Sigmoid colon (tissue), 4 donors: ENCODE data around the gene SCUBE3.

ENCODE experiments used
- EP300 ChIP-seq, 4 donors: sonication (generic); formaldehyde crosslinking; IDR thresholded peaks; one replicate each; pipeline ENCODE4 v1.6.1; 2017; ENCODE audit warnings: antibody characterized with exemption in 4 of 4
- POLR2AphosphoS5 ChIP-seq, 4 donors: sonication (generic); formaldehyde crosslinking; IDR thresholded peaks; one replicate each; pipeline ENCODE4 v1.6.1; 2017; ENCODE audit warnings: antibody characterized with exemption in 4 of 4
- TF ChIP-seq, protein P1 (sequence below), 4 experiments: fragments of 450-650 bp in 3 of 4; fragments of 200-600 bp in 1 of 4; IDR thresholded peaks; one replicate each; pipeline ENCODE4 v1.5.1; 2016 to 2019; ENCODE audit warnings: antibody characterized with exemption in 4 of 4, mild to moderate bottlenecking in 3 of 4, moderate library complexity in 2 of 4

DNA sequence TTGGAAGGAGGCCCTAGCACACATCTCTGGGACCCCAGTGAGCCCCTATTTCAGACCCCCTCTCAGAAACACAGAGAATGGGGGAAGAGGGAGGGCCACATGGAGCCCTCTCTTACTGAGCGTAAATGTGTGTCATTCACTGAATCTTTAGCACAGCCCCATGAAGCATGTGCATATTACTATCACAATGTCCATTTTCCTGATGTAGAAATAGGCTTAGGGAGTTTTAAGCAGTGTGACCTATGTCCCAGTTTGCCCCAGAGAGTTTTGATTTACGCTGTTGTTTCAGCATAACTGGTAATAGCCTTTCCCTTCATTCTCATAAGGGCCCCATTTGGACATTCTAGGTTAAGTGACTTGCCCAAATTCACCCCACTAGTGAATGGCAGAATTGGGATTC lies 47.6 kb upstream of the SCUBE3 start:
- TF ChIP-seq, protein P1, sequence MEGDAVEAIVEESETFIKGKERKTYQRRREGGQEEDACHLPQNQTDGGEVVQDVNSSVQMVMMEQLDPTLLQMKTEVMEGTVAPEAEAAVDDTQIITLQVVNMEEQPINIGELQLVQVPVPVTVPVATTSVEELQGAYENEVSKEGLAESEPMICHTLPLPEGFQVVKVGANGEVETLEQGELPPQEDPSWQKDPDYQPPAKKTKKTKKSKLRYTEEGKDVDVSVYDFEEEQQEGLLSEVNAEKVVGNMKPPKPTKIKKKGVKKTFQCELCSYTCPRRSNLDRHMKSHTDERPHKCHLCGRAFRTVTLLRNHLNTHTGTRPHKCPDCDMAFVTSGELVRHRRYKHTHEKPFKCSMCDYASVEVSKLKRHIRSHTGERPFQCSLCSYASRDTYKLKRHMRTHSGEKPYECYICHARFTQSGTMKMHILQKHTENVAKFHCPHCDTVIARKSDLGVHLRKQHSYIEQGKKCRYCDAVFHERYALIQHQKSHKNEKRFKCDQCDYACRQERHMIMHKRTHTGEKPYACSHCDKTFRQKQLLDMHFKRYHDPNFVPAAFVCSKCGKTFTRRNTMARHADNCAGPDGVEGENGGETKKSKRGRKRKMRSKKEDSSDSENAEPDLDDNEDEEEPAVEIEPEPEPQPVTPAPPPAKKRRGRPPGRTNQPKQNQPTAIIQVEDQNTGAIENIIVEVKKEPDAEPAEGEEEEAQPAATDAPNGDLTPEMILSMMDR (IDR thresholded peaks at IDR 0.05): no peak
- TF ChIP-seq POLR2AphosphoS5 (IDR thresholded peaks at IDR 0.05) (no peak), EP300 (IDR thresholded peaks at IDR 0.05) (no peak)
